ENCODE results near the gene AQP7.
A peak's percentile ranks its signal among the peaks of the same experiment; 100 is the strongest.

DNA sequence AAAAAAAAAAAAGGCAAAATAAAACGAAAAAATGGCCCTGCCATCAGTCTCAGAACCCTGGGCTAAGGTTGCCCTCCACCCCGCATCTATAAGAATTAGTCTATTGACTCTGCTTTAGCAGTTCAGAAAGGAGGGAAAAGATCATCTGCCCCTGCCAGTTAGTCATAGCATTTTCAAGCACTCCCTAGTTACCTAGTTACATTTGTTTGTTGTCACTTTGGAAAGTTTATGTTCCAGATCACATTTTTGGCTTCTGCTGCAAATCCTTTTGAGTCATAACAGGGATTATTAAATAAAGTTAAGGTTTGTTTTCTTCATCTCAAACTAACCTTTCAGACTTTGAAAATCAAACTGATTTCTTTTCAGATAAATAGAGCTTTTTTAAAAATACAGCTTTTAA is 52.1 kb downstream of the AQP7 start:
- TF ChIP-seq ZC3H10 (CRISPR knock-in tag; IDR thresholded peaks at IDR 0.05) (no peak), PPARA (CRISPR knock-in tag; IDR thresholded peaks at IDR 0.05; ENCODE audit: borderline replicate concordance) (no peak), ISL1 (CRISPR knock-in tag; IDR thresholded peaks at IDR 0.05) (peak; percentile 54; the same call in 1 of the 2 replicates), ZNF70 (CRISPR knock-in tag; IDR thresholded peaks at IDR 0.05) (no peak)
- TF ChIP-seq, protein P1, sequence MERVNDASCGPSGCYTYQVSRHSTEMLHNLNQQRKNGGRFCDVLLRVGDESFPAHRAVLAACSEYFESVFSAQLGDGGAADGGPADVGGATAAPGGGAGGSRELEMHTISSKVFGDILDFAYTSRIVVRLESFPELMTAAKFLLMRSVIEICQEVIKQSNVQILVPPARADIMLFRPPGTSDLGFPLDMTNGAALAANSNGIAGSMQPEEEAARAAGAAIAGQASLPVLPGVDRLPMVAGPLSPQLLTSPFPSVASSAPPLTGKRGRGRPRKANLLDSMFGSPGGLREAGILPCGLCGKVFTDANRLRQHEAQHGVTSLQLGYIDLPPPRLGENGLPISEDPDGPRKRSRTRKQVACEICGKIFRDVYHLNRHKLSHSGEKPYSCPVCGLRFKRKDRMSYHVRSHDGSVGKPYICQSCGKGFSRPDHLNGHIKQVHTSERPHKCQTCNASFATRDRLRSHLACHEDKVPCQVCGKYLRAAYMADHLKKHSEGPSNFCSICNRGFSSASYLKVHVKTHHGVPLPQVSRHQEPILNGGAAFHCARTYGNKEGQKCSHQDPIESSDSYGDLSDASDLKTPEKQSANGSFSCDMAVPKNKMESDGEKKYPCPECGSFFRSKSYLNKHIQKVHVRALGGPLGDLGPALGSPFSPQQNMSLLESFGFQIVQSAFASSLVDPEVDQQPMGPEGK (CRISPR knock-in tag; IDR thresholded peaks at IDR 0.05; ENCODE audit: borderline replicate concordance): no peak
